D721Med (cell line): Measurements from ENCODE around the gene MYCL.
"Not testable (repeated sequence)": the region's sequence is repeated elsewhere in the genome, so short reads cannot be mapped to it uniquely, and the experiment has no call there.

ENCODE experiments used
- DNase-seq: peaks from one replicate; pipeline ENCODE4 v3.0.0; 2011; ENCODE audit warnings: low spot score; ENCODE audit not compliant: insufficient read length
- FAIRE-seq: peaks from 2 replicates; lab custom pipeline; 2011; peaks lifted over from hg19 to GRCh38; lab: Jason Lieb, UNC
- CTCF ChIP-seq: IDR thresholded peaks from 2 replicates; pipeline ENCODE4 v1.5.1; 2012; ENCODE audit warnings: mild to moderate bottlenecking, control low read depth; ENCODE audit not compliant: insufficient read depth; ENCODE audit errors: missing control alignments

Gene MYCL

DNA sequence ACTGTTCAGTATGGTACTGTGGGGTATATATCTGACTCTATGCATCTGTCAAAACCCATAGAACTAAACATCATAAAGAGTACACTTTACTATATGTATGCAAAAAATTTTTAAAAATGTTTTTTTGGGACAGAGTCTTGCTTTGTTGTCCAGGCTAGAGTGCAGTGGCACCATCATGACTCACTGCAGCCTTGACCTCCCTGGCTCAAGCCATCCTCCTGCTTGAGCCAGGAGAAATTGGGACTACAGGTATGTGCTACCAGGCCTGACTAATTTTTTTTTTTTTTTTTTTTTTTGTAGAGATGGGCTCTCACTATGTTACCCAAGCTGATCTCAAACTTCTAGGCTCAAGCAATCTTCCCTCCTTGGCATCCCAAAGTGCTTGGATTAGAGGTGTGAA, 29.9 kb downstream of the MYCL start:
- TF ChIP-seq CTCF = no peak
- DNase-seq (no peak), FAIRE-seq (no peak)

GRCh38 chr1:39871043-39871442, 30.7 kb downstream of the MYCL start:
- DNase-seq, FAIRE-seq: not testable (repeated sequence)

DNA sequence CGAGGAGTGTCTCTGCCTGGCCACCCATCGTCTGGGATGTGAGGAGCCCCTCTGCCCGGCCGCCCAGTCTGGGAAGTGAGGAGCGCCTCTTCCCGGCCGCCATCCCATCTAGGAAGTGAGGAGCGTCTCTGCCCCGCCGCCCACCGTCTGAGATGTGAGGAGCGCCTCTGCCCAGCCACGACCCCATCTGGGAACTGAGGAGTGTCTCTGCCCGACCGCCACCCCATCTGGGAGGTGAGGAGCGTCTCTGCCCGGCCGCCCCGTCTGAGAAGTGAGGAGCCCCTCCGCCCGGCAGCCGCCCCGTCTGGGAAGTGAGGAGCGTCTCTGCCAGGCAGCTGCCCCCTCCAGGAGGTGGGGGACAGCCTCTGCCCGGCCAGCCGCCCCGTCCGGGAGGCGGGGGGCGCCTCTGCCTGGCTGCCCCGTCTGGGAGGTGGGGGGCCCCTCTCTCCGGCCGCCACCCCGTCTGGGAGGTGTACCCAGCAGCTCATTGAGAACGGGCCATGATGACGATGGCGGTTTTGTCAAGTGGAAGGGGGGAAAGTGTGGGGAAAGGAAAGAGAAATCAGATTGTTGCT, 32.1 kb downstream of the MYCL start:
- FAIRE-seq, DNase-seq: not testable (repeated sequence)

GRCh38 chr1:39866767-39867166, 35.0 kb downstream of the MYCL start:
- FAIRE-seq = no peak
- no peak for DNase-seq
- TF ChIP-seq CTCF = no peak

DNA sequence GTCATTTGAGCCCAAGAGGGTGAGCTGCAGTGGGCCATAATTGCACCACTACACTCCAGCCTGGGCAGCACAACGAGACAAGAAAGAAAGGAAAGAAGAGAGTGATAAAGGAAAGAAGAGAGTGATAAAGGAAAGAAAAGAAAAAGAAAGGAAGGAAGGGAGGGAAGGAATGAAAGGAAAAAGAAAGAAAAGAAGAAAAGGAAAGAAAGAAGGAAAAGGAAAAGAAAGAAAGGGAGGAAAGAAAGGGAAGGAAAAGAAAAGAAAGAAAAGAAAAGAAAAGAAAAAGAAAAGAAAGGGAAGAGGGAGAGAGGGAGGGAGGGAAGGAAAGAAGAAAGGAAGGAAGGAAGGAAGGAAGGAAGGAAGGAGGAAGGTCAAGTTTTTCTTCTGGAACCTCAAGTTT, 36.0 kb downstream of the MYCL start:
- DNase-seq (no peak), FAIRE-seq (no peak)
- no peak for TF ChIP-seq CTCF

DNA sequence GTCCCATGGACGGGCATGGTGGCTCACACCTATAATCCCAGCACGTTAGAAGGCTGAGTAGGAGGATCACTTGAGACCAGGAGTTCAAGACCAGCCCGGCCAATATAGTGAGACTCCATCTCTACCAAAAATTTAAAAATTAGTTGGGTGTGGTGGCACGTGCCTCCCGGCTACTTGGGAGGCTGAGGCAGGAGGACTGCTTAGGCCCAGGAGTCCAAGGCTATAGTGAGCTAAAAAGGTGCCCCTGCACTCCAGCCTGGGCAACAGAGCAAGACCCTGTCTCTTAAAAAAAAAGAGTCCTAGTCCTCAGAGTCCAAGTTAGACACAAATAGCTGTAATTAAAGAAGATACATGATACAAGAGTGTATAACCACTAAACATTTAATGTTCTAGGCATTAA, 38.5 kb downstream of the MYCL start:
- DNase-seq (no peak), FAIRE-seq (no peak)
- TF ChIP-seq CTCF = no peak

- FAIRE-seq (no peak), DNase-seq (no peak)
- TF ChIP-seq CTCF = no peak
These were observed 40.7 kb downstream of the MYCL start for GRCh38 chr1:39861003-39861402.

DNA sequence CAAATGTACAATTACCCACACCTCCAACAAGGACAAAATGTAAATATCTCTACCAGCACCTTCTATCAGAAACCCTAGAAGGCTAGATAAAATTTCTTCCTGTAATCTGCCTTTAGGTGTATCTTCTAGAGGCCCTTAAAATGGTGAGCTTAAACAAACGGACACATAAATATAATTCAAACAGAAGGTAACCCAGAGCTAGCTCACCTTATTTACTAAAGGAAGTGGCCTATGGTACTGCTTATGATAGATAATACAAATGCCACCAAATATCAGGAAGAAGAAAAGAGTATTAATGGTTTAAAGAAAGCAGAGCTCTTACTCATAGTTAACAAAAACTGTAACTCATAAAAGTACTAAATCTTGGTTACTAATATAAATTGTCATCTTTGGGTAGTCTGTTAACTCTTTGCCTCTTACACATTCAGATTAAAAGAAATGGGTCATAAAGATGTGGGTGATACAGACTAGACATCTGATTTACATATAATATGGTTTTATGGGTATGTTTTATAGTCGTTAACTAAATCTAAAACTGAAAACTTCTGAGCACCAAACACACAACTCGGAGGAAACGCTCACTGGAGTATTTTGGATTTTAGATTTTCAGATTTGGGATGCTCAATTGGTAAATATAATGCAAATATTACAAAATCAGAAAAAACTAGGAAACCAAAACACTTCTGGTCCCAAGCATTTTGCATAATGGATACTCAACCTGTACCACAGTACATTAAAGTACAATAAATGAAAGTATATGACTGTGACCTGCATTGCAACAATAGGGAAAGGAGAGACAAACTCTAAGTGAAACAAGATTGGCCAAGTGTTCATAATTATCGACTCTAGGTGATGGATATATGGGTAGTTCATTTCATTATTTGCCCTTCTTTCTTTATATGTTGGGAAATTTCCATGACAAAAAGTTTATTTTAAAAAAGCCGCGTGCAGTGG, 41.6 kb downstream of the MYCL start:
- DNase-seq (no peak), FAIRE-seq (no peak)
- TF ChIP-seq CTCF = no peak
